GM23248 (cell line): ENCODE measurements around the gene TRPC4. TPM values are rescaled to one million over a fixed set of nuclear protein-coding genes. Genes with fewer than 3 reads are reported as not detected.

ENCODE experiments used
- DNase-seq: peaks from one replicate; pipeline ENCODE4 v3.0.0-alpha.2; 2015
- H2AFZ ChIP-seq: fragments of 200-600 bp; sonication (generic); 2 replicates; pipeline ENCODE4 v1.6.1; 2016; ENCODE audit warnings: antibody characterized with exemption
- H3F3A ChIP-seq: fragments of 200-600 bp; sonication (generic); 2 replicates; pipeline ENCODE4 v1.6.1; 2016; ENCODE audit warnings: mild to moderate bottlenecking, antibody characterized with exemption, mixed run types; ENCODE audit not compliant: insufficient read depth
- H3K27ac ChIP-seq: fragments of 200-600 bp; sonication (generic); 2 replicates; pipeline ENCODE4 v1.5.1; 2016; ENCODE audit warnings: mild to moderate bottlenecking
- H3K27me3 ChIP-seq: fragments of 200-600 bp; sonication (generic); replicated peaks from 2 replicates; pipeline ENCODE4 v1.6.1; 2016; ENCODE audit warnings: mild to moderate bottlenecking; ENCODE audit not compliant: insufficient read depth
- H3K36me3 ChIP-seq: fragments of 200-600 bp; sonication (generic); 2 replicates; pipeline ENCODE4 v1.6.1; 2016; ENCODE audit warnings: low read depth, mild to moderate bottlenecking
- H3K4me1 ChIP-seq: fragments of 200-600 bp; sonication (generic); 2 replicates; pipeline ENCODE4 v1.6.1; 2016; ENCODE audit warnings: mild to moderate bottlenecking; ENCODE audit not compliant: insufficient read depth
- H3K4me2 ChIP-seq: fragments of 200-600 bp; sonication (generic); one replicate; pipeline ENCODE4 v1.6.1; 2016; ENCODE audit warnings: mild to moderate bottlenecking; ENCODE audit not compliant: unreplicated experiment
- H3K4me3 ChIP-seq: fragments of 200-600 bp; sonication (generic); 2 replicates; pipeline ENCODE4 v1.5.1; 2016; ENCODE audit warnings: mild to moderate bottlenecking
- H3K79me2 ChIP-seq: fragments of 200-600 bp; sonication (generic); 2 replicates; pipeline ENCODE4 v1.6.1; 2016; ENCODE audit warnings: mild to moderate bottlenecking; ENCODE audit not compliant: insufficient read depth
- H3K9ac ChIP-seq: fragments of 200-600 bp; sonication (generic); 2 replicates; pipeline ENCODE4 v1.6.1; 2016; ENCODE audit warnings: mild to moderate bottlenecking
- H3K9me2 ChIP-seq: fragments of 200-600 bp; sonication (generic); 2 replicates; pipeline ENCODE4 v1.6.1; 2016; ENCODE audit warnings: mixed run types, mild to moderate bottlenecking, moderate library complexity; ENCODE audit not compliant: insufficient read depth
- H3K9me3 ChIP-seq: fragments of 200-600 bp; sonication (generic); one replicate; pipeline ENCODE4 v1.6.1; 2017; ENCODE audit warnings: low read depth
- H4K20me1 ChIP-seq: fragments of 200-600 bp; sonication (generic); 2 replicates; pipeline ENCODE4 v1.6.0; 2016; ENCODE audit not compliant: insufficient read depth
- EZH2 ChIP-seq: fragments of 200-600 bp; sonication (generic); IDR thresholded peaks from 2 replicates; pipeline ENCODE4 v1.6.1; 2018; ENCODE audit warnings: antibody characterized with exemption, mild to moderate bottlenecking; ENCODE audit not compliant: insufficient read depth, poor library complexity, severe bottlenecking
- EZH2phosphoT487 ChIP-seq: fragments of 200-600 bp; sonication (generic); IDR thresholded peaks from 2 replicates; pipeline ENCODE4 v1.6.1; 2018; ENCODE audit warnings: antibody characterized with exemption, moderate library complexity, mild to moderate bottlenecking, low read depth; ENCODE audit not compliant: insufficient read depth
- WGBS, 2 experiments: methylation state at CpG; one replicate each; pipeline ENCODE4 v1.1.6; 2015 to 2017; ENCODE audit warnings: low lambda C conversion rate in 2 of 2, low coverage in 1 of 2; ENCODE audit errors: missing lambda C conversion rate in 2 of 2; 5-methylcytosine and 5-hydroxymethylcytosine counted together
- in situ Hi-C: fragments of 300-500 bp; cut with MboI; formaldehyde crosslinking; loops from 2 replicates; pipeline ENCODE4 v1.15.0; 2020
- polyA plus RNA-seq: library from polyadenylated mRNA; unstranded; fragments of >200 nt; fragmentation: Nextera tagmentation; extraction: Ambion mirVana; gene quantifications from 2 replicates; pipeline ENCODE4 v1.2.1, GENCODE V29; 2016
- total RNA-seq: library from RNA; depleted of rRNA; stranded (reverse); fragments of >200 nt; shearing (Covaris generic); gene quantifications from 2 replicates; pipeline ENCODE4 v1.2.3, GENCODE V29; 2014

Gene TRPC4
- total and polyA plus RNA-seq, 2 experiments from 2014 or later = 6.7 to 10.5 TPM

DNA sequence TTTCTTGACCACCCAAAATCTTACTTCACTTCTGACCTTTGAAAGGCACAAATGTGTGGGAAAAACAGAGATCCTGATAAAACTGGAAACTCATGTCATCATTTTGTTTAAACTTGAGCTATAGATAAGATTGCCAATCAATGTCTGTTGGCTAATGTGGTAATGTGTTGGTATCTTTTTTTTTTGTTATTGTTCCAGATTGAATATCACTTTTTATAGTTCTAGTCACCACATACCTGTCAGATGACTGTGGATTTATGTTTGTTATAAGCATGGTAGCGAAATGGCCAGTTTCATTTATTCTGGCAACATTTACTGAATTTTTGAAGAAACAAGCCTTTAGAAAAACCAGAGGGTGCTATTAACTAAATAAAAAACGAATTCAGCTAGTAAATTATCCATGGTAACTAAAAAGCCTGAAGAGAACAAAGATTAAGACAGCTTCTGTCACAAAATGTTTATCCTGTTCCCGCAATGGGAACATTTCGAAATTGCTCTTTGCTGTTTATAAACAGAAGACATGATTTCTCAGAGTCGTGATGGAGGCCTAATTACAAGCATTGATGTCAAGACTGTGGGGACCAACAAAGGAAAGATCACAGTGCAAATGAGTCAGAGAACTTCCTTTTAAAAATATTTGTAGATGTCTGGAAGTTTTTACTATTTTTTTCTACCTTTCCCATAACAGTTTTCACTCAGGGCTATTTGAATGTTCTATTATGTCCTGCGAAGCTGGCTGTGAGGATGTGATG, 188.1 kb downstream of the TRPC4 start:
- DNase-seq = peak; percentile 66
- H3K27ac ChIP-seq = peak overlapping the region; percentile 51
- H4K20me1 ChIP-seq = no peaks in the 10 kb centered on the region
- 51 to 55% methylated on average over 6 of the region's 6 CpGs for WGBS, 2 experiments
- H3K4me1 ChIP-seq = peaks cover 25% of the 10 kb centered on the region
- peaks cover 3% of the 10 kb centered on the region; the same call in 1 of the 2 replicates for H3K36me3 ChIP-seq
- H3K9ac ChIP-seq = no peak overlapping the region; the same call in 1 of the 2 replicates
- no peak for TF ChIP-seq EZH2phosphoT487
- no peak for TF ChIP-seq EZH2
- H3K79me2 ChIP-seq = no peaks in the 10 kb centered on the region
- H3K4me3 ChIP-seq = no peak overlapping the region
- in situ Hi-C loops = no loop called here
- 0 out of 2 replicates have a peak, but pooled peaks cover 4% of the 10 kb centered on the region for H3K9me2 ChIP-seq
- no peaks in the 10 kb centered on the region for H3K9me3 ChIP-seq
- peaks cover 15% of the 10 kb centered on the region; the same call in 1 of the 2 replicates for H3F3A ChIP-seq
- H2AFZ ChIP-seq = peak overlapping the region; percentile 43
- no peaks in the 10 kb centered on the region for H3K27me3 ChIP-seq
- H3K4me2 ChIP-seq = peak overlapping the region; percentile 23

DNA sequence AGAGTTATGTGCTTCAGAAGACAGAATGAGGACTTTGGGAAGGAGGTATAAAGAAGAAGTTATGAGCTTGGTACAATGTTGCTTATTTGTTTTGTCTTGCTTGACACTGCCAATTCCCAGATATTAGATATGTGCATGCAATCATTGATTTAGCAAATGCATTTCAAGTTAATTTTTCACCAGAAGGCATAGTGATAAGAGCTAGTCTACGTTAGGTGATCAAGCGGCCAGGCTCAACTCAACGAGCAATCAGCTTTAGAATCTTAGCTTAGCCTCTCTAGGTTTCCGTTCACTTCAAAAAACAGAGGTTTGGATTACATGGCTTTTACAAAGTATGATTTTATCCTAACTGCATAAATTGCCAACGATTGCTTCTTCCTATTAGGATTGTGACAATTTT, 189.4 kb downstream of the TRPC4 start:
- no peak for TF ChIP-seq EZH2phosphoT487
- TF ChIP-seq EZH2 = no peak
- H3K36me3 ChIP-seq = peaks cover 3% of the 10 kb centered on the region; the same call in 1 of the 2 replicates
- no peak for DNase-seq
- no peak overlapping the region for H2AFZ ChIP-seq
- 90 to 91% methylated on average over 5 of the region's 5 CpGs for WGBS, 2 experiments
- no peak overlapping the region for H3K9ac ChIP-seq
- no peak overlapping the region for H3K4me3 ChIP-seq
- no peak overlapping the region for H3K4me2 ChIP-seq
- no peaks in the 10 kb centered on the region for H3K27me3 ChIP-seq
- H4K20me1 ChIP-seq = no peaks in the 10 kb centered on the region
- in situ Hi-C loops = no loop called here
- no peaks in the 10 kb centered on the region for H3K79me2 ChIP-seq
- 0 out of 2 replicates have a peak, but pooled peaks cover 4% of the 10 kb centered on the region for H3K9me2 ChIP-seq
- no peaks in the 10 kb centered on the region for H3K9me3 ChIP-seq
- H3K27ac ChIP-seq = no peak overlapping the region
- peaks cover 14% of the 10 kb centered on the region for H3K4me1 ChIP-seq
- peaks cover 15% of the 10 kb centered on the region; the same call in 1 of the 2 replicates for H3F3A ChIP-seq

DNA sequence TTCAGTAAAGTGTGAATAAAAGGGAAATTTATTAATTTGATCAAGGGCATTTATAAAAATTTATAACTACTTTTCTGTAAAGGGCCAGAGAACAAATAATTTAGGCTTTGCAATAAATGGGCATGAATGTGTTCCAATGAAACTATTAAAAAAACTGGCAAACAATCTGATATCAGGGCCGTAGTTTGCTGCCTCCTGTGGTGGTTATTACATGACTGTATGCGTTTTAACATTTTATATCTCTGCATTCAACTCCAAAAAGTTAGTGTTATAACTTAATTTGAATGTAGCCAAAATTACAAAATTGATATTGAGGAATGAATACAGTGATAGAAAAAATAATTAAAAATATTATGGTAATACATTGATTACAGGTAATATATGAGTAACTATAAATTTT, 190.5 kb downstream of the TRPC4 start:
- Histone ChIP-seq H3K9me3 (no peaks in the 10 kb centered on the region), H3K9me2 (0 out of 2 replicates have a peak, but pooled peaks cover 4% of the 10 kb centered on the region), H3K4me2 (no peak overlapping the region), H3F3A (peaks cover 15% of the 10 kb centered on the region; the same call in 1 of the 2 replicates), H3K79me2 (no peaks in the 10 kb centered on the region), H4K20me1 (no peaks in the 10 kb centered on the region), H3K4me3 (no peak overlapping the region), H3K4me1 (peaks cover 12% of the 10 kb centered on the region), H3K27ac (no peak overlapping the region), H3K9ac (no peak overlapping the region), H3K27me3 (no peaks in the 10 kb centered on the region), H3K36me3 (peaks cover under 1% of the 10 kb centered on the region; the same call in 1 of the 2 replicates), H2AFZ (no peak overlapping the region)
- no peak for DNase-seq
- in situ Hi-C loops = no loop called here
- TF ChIP-seq EZH2phosphoT487 (no peak), EZH2 (no peak)
- 80 to 82% methylated on average over 2 of the region's 2 CpGs for WGBS, 2 experiments

DNA sequence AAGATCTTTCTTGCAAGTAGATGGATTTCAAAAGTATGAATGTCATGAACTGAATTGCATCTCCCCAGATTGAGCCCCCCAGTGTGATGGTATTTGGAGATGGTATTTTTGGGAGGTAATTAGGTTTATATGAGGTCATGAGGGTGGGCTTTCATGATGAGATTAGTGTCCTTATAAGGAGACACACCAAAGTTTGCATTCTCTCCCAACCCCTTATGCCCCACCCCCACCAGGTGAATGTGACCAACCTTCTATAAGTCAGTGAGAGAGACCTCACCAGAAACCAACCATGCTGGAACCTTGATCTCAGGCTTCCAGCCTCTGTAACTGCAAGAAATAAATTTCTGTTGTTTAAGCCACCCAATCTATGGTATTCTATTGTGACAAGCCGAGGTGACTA, 199.7 kb downstream of the TRPC4 start:
- 95 to 97% methylated on average over 1 of the region's 1 CpG for WGBS, 2 experiments
- Histone ChIP-seq H3F3A (peaks cover 16% of the 10 kb centered on the region; the same call in 1 of the 2 replicates), H3K27ac (no peak overlapping the region), H3K9ac (no peak overlapping the region), H3K4me3 (no peak overlapping the region), H3K9me2 (no peaks in the 10 kb centered on the region), H3K9me3 (no peaks in the 10 kb centered on the region), H3K4me2 (no peak overlapping the region), H3K4me1 (peaks cover 10% of the 10 kb centered on the region), H3K27me3 (no peaks in the 10 kb centered on the region), H4K20me1 (no peaks in the 10 kb centered on the region), H2AFZ (no peak overlapping the region), H3K36me3 (no peaks in the 10 kb centered on the region), H3K79me2 (no peaks in the 10 kb centered on the region)
- in situ Hi-C loops = no loop called here
- TF ChIP-seq EZH2phosphoT487 = no peak
- DNase-seq = no peak
